T-cell (primary cell): ENCODE measurements around the gene SEC16B. TPM values are rescaled to one million over a fixed set of nuclear protein-coding genes. Genes with fewer than 3 reads are reported as not detected.

ENCODE experiments used
- ATAC-seq, 4 experiments: fragments of 200-7000 bp in 3 of 4; fragments of 150-1000 bp in 1 of 4; cut with Tn5 transposase; replicated peaks in 1 of 4; 1 replicate in 3 of 4; 2 replicates in 1 of 4; pipeline ENCODE4 v1.10.0; 2021; ENCODE audit warnings: moderate library complexity in 3 of 4, mild to moderate bottlenecking in 2 of 4, moderate number of reproducible peaks in 1 of 4
- CTCF ChIA-PET, 2 donors: fragments of 300-600 bp; sonication (Branson Sonifier 250); formaldehyde crosslinking; loops; one replicate each; lab custom pipeline; 2022; ENCODE audit warnings: antibody characterized with exemption in 2 of 2; lab: Charles Lee
- POLR2A ChIA-PET, 2 donors: fragments of 300-600 bp; sonication (Branson Sonifier 250); formaldehyde crosslinking; loops; one replicate each; lab custom pipeline; 2022; ENCODE audit warnings: antibody characterized with exemption in 2 of 2; lab: Charles Lee
- DNase-seq, 35 experiments: peaks; one replicate each; pipeline versions ENCODE4 v3.0.0 to v3.0.0-alpha.2; 2013 to 2023
- H3K27ac ChIP-seq: one replicate; pipeline ENCODE4 v1.5.1; 2013; ENCODE audit warnings: low read length
- H3K27me3 ChIP-seq, 2 experiments: replicated peaks in 1 of 2; 1 replicate in 1 of 2; 2 replicates in 1 of 2; pipeline versions ENCODE4 v1.6.1 to v1.7.0; 2013; ENCODE audit warnings: low read length in 1 of 2, mixed read lengths in 1 of 2; ENCODE audit not compliant: control insufficient read depth in 2 of 2, insufficient read depth in 2 of 2; ENCODE audit errors: extremely low read depth in 1 of 2
- H3K36me3 ChIP-seq, 2 donors: 1 replicate in 1 of 2; 2 replicates in 1 of 2; pipeline versions ENCODE4 v1.6.1 to v1.7.0; 2013; ENCODE audit warnings: low read length in 1 of 2; ENCODE audit not compliant: control insufficient read depth in 2 of 2, insufficient read depth in 1 of 2; ENCODE audit errors: extremely low read depth in 1 of 2
- H3K4me1 ChIP-seq, 2 experiments: 1 replicate in 1 of 2; 2 replicates in 1 of 2; pipeline versions ENCODE4 v1.6.1 to v1.7.0; 2013; ENCODE audit warnings: low read length in 2 of 2, mixed read lengths in 1 of 2; ENCODE audit not compliant: insufficient read depth in 2 of 2, control insufficient read depth in 1 of 2; ENCODE audit errors: extremely low read depth in 1 of 2
- H3K4me3 ChIP-seq, 2 donors: 1 replicate in 1 of 2; 2 replicates in 1 of 2; pipeline versions ENCODE4 v1.5.1 to v1.7.0; 2013; ENCODE audit warnings: mild to moderate bottlenecking in 2 of 2, low read length in 1 of 2, moderate library complexity in 1 of 2; ENCODE audit not compliant: control insufficient read depth in 1 of 2; ENCODE audit errors: extremely low read depth in 1 of 2
- H3K9me3 ChIP-seq: 2 replicates; pipeline ENCODE4 v1.7.0; 2013
- H3K27ac Mint-ChIP-seq, 2 donors: one replicate each; pipeline ENCODE4 v1.8.0; 2020 to 2021; ENCODE audit warnings: mild to moderate bottlenecking in 2 of 2, mixed read lengths in 2 of 2
- H3K27me3 Mint-ChIP-seq, 2 donors: one replicate each; pipeline ENCODE4 v1.8.0; 2021 to 2022; ENCODE audit warnings: mixed read lengths in 2 of 2
- H3K36me3 Mint-ChIP-seq: one replicate; pipeline ENCODE4 v1.8.0; 2021; ENCODE audit warnings: mixed read lengths
- H3K4me1 Mint-ChIP-seq, 3 donors: one replicate each; pipeline ENCODE4 v1.8.0; 2020 to 2022; ENCODE audit warnings: mixed read lengths in 3 of 3, mild to moderate bottlenecking in 1 of 3
- H3K4me3 Mint-ChIP-seq, 3 donors: one replicate each; pipeline ENCODE4 v1.8.0; 2020 to 2022; ENCODE audit warnings: mild to moderate bottlenecking in 3 of 3, mixed read lengths in 3 of 3, moderate library complexity in 3 of 3
- H3K9me3 Mint-ChIP-seq, 3 donors: one replicate each; pipeline ENCODE4 v1.8.0; 2020 to 2022; ENCODE audit warnings: mixed read lengths in 3 of 3
- WGBS: methylation state at CpG from one replicate; pipeline ENCODE4 v1.1.5; 2013; ENCODE audit warnings: missing lambda C conversion rate; ENCODE audit not compliant: insufficient coverage; 5-methylcytosine and 5-hydroxymethylcytosine counted together
- total RNA-seq, 35 experiments: library from RNA in 6 of 35; stranded (reverse) in 6 of 35; fragments of 120-200 nt in 1 of 35; gene quantifications; one replicate each; pipeline versions ENCODE4 v1.2.1 to v1.2.4 and lab custom pipeline; 2013 to 2026

SEC16B gene
- total RNA-seq, 5 donors from 2014 or later (not counting 1 experiment from before 2014, with no cell fraction given), result not detected

GRCh38 chr1:177979272-177979671 lies 9.4 kb upstream of the SEC16B start:
- no peak overlapping the region for H3K27ac Mint-ChIP-seq
- Histone ChIP-seq H3K36me3 (no peaks in the 10 kb centered on the region), H3K4me3 (no peak overlapping the region), H3K27me3 (no peaks in the 10 kb centered on the region), H3K27ac (no peak overlapping the region), H3K9me3 (no peaks in the 10 kb centered on the region), H3K4me1 (no peaks in the 10 kb centered on the region)
- ChIA-PET CTCF (no interaction called here), POLR2A (no interaction called here)
- ATAC-seq, result no peak
- H3K4me3 Mint-ChIP-seq, result no peak overlapping the region
- WGBS, result no CpG with 5 or more reads among the region's 1 CpG
- no peaks in the 10 kb centered on the region for H3K27me3 Mint-ChIP-seq
- DNase-seq, result no peak
- no peaks in the 10 kb centered on the region for H3K4me1 Mint-ChIP-seq
- peaks cover 0 to 7% (median 2%) of the 10 kb centered on the region in 3 donors for H3K9me3 Mint-ChIP-seq
- H3K36me3 Mint-ChIP-seq, result no peaks in the 10 kb centered on the region

- Mint-ChIP-seq H3K4me1 (no peaks in the 10 kb centered on the region), H3K27ac (no peak overlapping the region), H3K4me3 (no peak overlapping the region), H3K36me3 (no peaks in the 10 kb centered on the region), H3K27me3 (no peaks in the 10 kb centered on the region), H3K9me3 (peaks cover 0 to 14% (median 2%) of the 10 kb centered on the region in 3 donors)
- no peak for DNase-seq
- Histone ChIP-seq H3K27ac (no peak overlapping the region), H3K4me3 (no peak overlapping the region), H3K36me3 (no peaks in the 10 kb centered on the region), H3K9me3 (no peaks in the 10 kb centered on the region), H3K4me1 (no peaks in the 10 kb centered on the region), H3K27me3 (no peaks in the 10 kb centered on the region)
- ATAC-seq, result no peak
- ChIA-PET POLR2A (no interaction called here), CTCF (no interaction called here)
- WGBS, result no CpG with 5 or more reads among the region's 1 CpG
These were observed 8.7 kb upstream of the SEC16B start for GRCh38 chr1:177978530-177978929.

GRCh38 chr1:177977141-177977540 lies 7.3 kb upstream of the SEC16B start:
- H3K9me3 Mint-ChIP-seq, result peaks cover 0 to 19% (median 0%) of the 10 kb centered on the region in 3 donors
- ChIA-PET CTCF (no interaction called here), POLR2A (no interaction called here)
- H3K27ac Mint-ChIP-seq, result no peak overlapping the region
- WGBS, result no CpG with 5 or more reads among the region's 1 CpG
- DNase-seq, result no peak
- Histone ChIP-seq H3K9me3 (no peaks in the 10 kb centered on the region), H3K27me3 (no peaks in the 10 kb centered on the region), H3K27ac (no peak overlapping the region), H3K36me3 (no peaks in the 10 kb centered on the region), H3K4me3 (no peak overlapping the region), H3K4me1 (no peaks in the 10 kb centered on the region)
- ATAC-seq, result no peak
- no peaks in the 10 kb centered on the region for H3K27me3 Mint-ChIP-seq
- H3K4me1 Mint-ChIP-seq, result no peaks in the 10 kb centered on the region
- no peak overlapping the region for H3K4me3 Mint-ChIP-seq
- no peaks in the 10 kb centered on the region for H3K36me3 Mint-ChIP-seq

- Mint-ChIP-seq H3K27ac (no peak overlapping the region), H3K36me3 (no peaks in the 10 kb centered on the region), H3K4me1 (no peaks in the 10 kb centered on the region), H3K4me3 (no peak overlapping the region), H3K9me3 (peaks cover 0 to 19% (median 0%) of the 10 kb centered on the region in 3 donors), H3K27me3 (no peaks in the 10 kb centered on the region)
- CTCF ChIA-PET, result no interaction called here
- no peak overlapping the region for H3K4me3 ChIP-seq
- no peaks in the 10 kb centered on the region for H3K27me3 ChIP-seq
- H3K4me1 ChIP-seq, result no peaks in the 10 kb centered on the region
- POLR2A ChIA-PET, result no interaction called here
- DNase-seq, result no peak
- ATAC-seq, result no peak
- H3K9me3 ChIP-seq, result no peaks in the 10 kb centered on the region
- H3K36me3 ChIP-seq, result no peaks in the 10 kb centered on the region
- no peak overlapping the region for H3K27ac ChIP-seq
These were observed 6.7 kb upstream of the SEC16B start for GRCh38 chr1:177976596-177976995.

DNA sequence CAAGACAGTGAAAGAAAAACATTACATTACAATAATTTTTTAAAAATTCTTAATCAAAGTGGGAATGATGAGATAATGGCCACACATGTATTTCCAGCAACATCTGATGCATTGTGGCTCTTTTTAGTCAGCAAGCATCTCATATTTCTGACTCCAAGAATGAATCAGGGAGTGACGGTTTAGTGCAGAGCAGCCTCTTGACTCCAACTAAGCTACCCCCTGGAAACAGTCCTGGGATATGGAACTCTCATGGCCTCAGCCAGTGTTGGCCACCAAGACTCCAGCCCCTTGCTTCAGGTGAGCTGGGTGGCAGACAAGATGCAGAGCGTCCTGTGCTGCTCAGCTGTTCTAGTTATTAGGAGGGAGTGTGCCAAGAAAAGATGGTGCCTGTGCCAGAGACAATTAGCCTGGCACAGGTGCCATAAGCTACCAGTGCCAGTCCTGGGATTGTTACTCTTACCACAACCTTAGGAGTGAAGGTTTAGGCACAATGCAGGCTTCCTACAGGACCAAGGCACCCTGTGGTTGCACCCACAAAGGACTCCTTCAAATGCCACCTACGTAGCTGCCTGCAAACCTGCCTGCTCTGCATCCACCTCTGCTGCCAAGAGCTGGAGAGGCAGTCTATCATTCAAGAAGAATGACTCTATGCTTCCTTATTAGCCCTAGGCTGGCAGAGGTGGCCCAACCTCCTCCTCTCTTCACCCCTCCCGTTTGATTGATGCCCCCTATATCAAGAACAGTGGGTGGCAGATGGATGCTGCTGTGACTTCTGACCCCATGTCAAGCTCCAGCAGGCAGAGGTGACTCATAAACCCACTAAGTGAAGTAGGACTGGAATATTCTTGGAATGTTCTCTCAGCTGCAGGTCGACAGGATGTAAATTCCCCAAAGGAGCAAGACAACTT lies 6.0 kb upstream of the SEC16B start:
- Histone ChIP-seq H3K27me3 (no peaks in the 10 kb centered on the region), H3K36me3 (no peaks in the 10 kb centered on the region), H3K4me3 (no peak overlapping the region), H3K27ac (no peak overlapping the region), H3K9me3 (no peaks in the 10 kb centered on the region), H3K4me1 (no peaks in the 10 kb centered on the region)
- ChIA-PET CTCF (no interaction called here), POLR2A (no interaction called here)
- Mint-ChIP-seq H3K36me3 (no peaks in the 10 kb centered on the region), H3K9me3 (peaks cover 0 to 19% (median 0%) of the 10 kb centered on the region in 3 donors), H3K4me1 (no peaks in the 10 kb centered on the region), H3K27me3 (no peaks in the 10 kb centered on the region), H3K4me3 (no peak overlapping the region), H3K27ac (no peak overlapping the region)
- no peak for DNase-seq
- ATAC-seq, result no peak
- 64% methylated on average over 1 of the region's 5 CpGs for WGBS

DNA sequence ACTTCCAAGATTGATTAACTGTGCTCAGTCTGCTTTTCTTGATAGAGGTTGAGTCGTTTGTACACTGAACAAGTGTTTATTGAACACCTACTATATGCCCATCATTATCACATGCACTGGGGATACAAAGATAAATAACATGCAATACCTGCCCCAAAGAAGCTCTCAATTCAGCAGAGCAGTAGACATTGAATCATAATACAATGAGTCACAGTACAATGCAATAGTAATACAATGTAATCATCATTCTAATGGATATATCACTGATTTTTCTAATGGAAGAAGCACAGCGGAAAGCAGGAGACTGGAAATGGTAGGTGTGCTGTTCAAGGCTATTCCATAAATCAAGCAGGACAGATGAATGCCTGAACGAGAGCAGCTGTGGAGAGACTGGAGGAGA lies 3.7 kb upstream of the SEC16B start:
- H3K4me1 ChIP-seq, result no peaks in the 10 kb centered on the region
- ChIA-PET POLR2A (no interaction called here), CTCF (no interaction called here)
- no peak for ATAC-seq
- H3K4me1 Mint-ChIP-seq, result no peaks in the 10 kb centered on the region
- DNase-seq, result no peak
- H3K9me3 ChIP-seq, result no peaks in the 10 kb centered on the region
- no CpG with 5 or more reads among the region's 3 CpGs for WGBS
- H3K4me3 ChIP-seq, result no peak overlapping the region
- H3K27me3 ChIP-seq, result no peaks in the 10 kb centered on the region
- H3K27me3 Mint-ChIP-seq, result no peaks in the 10 kb centered on the region
- no peaks in the 10 kb centered on the region for H3K36me3 Mint-ChIP-seq
- no peaks in the 10 kb centered on the region for H3K36me3 ChIP-seq
- H3K27ac ChIP-seq, result no peak overlapping the region
- peaks cover 0 to 19% (median 0%) of the 10 kb centered on the region in 3 donors for H3K9me3 Mint-ChIP-seq
- no peak overlapping the region for H3K4me3 Mint-ChIP-seq
- no peak overlapping the region for H3K27ac Mint-ChIP-seq
